ENCODE results near the gene SPTBN1. TPM values are rescaled to one million over a fixed set of nuclear protein-coding genes. Genes with fewer than 3 reads are reported as not detected.

SPTBN1 gene
- total RNA-seq, 1 experiment from 2014 or later, result 204 TPM

DNA sequence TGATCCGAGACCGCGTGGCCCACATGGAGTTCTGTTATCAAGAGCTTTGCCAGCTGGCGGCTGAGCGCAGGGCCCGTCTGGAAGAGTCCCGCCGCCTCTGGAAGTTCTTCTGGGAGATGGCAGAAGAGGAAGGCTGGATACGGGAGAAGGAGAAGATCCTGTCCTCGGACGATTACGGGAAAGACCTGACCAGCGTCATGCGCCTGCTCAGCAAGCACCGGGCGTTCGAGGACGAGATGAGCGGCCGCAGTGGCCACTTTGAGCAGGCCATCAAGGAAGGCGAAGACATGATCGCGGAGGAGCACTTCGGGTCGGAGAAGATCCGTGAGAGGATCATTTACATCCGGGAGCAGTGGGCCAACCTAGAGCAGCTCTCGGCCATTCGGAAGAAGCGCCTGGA lies 172.8 kb downstream of the SPTBN1 start (continued):
- TF ChIP-seq, protein P1, sequence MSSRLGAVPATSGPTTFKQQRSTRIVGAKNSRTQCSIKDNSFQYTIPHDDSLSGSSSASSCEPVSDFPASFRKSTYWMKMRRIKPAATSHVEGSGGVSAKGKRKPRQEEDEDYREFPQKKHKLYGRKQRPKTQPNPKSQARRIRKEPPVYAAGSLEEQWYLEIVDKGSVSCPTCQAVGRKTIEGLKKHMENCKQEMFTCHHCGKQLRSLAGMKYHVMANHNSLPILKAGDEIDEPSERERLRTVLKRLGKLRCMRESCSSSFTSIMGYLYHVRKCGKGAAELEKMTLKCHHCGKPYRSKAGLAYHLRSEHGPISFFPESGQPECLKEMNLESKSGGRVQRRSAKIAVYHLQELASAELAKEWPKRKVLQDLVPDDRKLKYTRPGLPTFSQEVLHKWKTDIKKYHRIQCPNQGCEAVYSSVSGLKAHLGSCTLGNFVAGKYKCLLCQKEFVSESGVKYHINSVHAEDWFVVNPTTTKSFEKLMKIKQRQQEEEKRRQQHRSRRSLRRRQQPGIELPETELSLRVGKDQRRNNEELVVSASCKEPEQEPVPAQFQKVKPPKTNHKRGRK (CRISPR knock-in tag; IDR thresholded peaks at IDR 0.05; ENCODE audit: borderline replicate concordance), result no peak
- no peak for TF ChIP-seq NR2C2 (CRISPR knock-in tag; IDR thresholded peaks at IDR 0.05)

DNA sequence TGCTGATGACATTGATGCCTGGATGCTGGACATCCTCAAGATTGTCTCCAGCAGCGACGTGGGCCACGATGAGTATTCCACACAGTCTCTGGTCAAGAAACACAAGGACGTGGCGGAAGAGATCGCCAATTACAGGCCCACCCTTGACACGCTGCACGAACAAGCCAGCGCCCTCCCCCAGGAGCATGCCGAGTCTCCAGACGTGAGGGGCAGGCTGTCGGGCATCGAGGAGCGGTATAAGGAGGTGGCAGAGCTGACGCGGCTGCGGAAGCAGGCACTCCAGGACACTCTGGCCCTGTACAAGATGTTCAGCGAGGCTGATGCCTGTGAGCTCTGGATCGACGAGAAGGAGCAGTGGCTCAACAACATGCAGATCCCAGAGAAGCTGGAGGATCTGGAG lies 173.3 kb downstream of the SPTBN1 start:
- Mint-ChIP-seq H3K36me3 (peaks cover 87% of the 10 kb centered on the region), H3K27ac (no peak overlapping the region), H3K9me3 (no peaks in the 10 kb centered on the region), H3K4me1 (peaks cover 5% of the 10 kb centered on the region), H3K4me3 (no peak overlapping the region), H3K27me3 (ENCODE audit: low read depth) (no peaks in the 10 kb centered on the region)
- no peak for DNase-seq (ENCODE audit: low spot score)
- no peak for ATAC-seq
- CTCF ChIA-PET, result interaction anchor here (1.7 kb wide), 1 partner anchor 36 kb away, joined by 4 read pairs; no protein-coding TSS in a partner anchor
- POLR2A ChIA-PET, result no interaction called here
- TF ChIP-seq, protein P2, sequence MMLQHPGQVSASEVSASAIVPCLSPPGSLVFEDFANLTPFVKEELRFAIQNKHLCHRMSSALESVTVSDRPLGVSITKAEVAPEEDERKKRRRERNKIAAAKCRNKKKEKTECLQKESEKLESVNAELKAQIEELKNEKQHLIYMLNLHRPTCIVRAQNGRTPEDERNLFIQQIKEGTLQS (CRISPR knock-in tag; conservative IDR thresholded peaks at IDR 0.05), result no peak
- TF ChIP-seq, protein P3, sequence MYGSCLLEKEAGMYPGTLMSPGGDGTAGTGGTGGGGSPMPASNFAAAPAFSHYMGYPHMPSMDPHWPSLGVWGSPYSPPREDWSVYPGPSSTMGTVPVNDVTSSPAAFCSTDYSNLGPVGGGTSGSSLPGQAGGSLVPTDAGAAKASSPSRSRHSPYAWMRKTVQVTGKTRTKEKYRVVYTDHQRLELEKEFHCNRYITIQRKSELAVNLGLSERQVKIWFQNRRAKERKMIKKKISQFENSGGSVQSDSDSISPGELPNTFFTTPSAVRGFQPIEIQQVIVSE (CRISPR knock-in tag; IDR thresholded peaks at IDR 0.05; ENCODE audit: borderline replicate concordance), result no peak
- TF ChIP-seq, protein P4, sequence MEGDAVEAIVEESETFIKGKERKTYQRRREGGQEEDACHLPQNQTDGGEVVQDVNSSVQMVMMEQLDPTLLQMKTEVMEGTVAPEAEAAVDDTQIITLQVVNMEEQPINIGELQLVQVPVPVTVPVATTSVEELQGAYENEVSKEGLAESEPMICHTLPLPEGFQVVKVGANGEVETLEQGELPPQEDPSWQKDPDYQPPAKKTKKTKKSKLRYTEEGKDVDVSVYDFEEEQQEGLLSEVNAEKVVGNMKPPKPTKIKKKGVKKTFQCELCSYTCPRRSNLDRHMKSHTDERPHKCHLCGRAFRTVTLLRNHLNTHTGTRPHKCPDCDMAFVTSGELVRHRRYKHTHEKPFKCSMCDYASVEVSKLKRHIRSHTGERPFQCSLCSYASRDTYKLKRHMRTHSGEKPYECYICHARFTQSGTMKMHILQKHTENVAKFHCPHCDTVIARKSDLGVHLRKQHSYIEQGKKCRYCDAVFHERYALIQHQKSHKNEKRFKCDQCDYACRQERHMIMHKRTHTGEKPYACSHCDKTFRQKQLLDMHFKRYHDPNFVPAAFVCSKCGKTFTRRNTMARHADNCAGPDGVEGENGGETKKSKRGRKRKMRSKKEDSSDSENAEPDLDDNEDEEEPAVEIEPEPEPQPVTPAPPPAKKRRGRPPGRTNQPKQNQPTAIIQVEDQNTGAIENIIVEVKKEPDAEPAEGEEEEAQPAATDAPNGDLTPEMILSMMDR (IDR thresholded peaks at IDR 0.05), result no peak
- TF ChIP-seq ESRRA (CRISPR knock-in tag; IDR thresholded peaks at IDR 0.05; ENCODE audit: borderline replicate concordance) (no peak), MYBL2 (CRISPR knock-in tag; IDR thresholded peaks at IDR 0.05) (no peak), ZNF232 (CRISPR knock-in tag; IDR thresholded peaks at IDR 0.05) (no peak), ZNF423 (CRISPR knock-in tag; IDR thresholded peaks at IDR 0.05) (no peak), CREM (CRISPR knock-in tag; IDR thresholded peaks at IDR 0.05) (no peak)
- TF ChIP-seq, protein P5, sequence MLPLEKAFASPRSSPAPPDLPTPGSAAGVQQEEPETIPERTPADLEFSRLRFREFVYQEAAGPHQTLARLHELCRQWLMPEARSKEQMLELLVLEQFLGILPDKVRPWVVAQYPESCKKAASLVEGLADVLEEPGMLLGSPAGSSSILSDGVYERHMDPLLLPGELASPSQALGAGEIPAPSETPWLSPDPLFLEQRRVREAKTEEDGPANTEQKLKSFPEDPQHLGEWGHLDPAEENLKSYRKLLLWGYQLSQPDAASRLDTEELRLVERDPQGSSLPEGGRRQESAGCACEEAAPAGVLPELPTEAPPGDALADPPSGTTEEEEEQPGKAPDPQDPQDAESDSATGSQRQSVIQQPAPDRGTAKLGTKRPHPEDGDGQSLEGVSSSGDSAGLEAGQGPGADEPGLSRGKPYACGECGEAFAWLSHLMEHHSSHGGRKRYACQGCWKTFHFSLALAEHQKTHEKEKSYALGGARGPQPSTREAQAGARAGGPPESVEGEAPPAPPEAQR (CRISPR knock-in tag; IDR thresholded peaks at IDR 0.05), result no peak
- TF ChIP-seq, protein P6, sequence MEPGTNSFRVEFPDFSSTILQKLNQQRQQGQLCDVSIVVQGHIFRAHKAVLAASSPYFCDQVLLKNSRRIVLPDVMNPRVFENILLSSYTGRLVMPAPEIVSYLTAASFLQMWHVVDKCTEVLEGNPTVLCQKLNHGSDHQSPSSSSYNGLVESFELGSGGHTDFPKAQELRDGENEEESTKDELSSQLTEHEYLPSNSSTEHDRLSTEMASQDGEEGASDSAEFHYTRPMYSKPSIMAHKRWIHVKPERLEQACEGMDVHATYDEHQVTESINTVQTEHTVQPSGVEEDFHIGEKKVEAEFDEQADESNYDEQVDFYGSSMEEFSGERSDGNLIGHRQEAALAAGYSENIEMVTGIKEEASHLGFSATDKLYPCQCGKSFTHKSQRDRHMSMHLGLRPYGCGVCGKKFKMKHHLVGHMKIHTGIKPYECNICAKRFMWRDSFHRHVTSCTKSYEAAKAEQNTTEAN (CRISPR knock-in tag; IDR thresholded peaks at IDR 0.05), result no peak
- TF ChIP-seq, protein P7, sequence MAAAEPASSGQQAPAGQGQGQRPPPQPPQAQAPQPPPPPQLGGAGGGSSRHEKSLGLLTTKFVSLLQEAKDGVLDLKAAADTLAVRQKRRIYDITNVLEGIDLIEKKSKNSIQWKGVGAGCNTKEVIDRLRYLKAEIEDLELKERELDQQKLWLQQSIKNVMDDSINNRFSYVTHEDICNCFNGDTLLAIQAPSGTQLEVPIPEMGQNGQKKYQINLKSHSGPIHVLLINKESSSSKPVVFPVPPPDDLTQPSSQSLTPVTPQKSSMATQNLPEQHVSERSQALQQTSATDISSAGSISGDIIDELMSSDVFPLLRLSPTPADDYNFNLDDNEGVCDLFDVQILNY (CRISPR knock-in tag; IDR thresholded peaks at IDR 0.05), result no peak
- TF ChIP-seq, protein P1 (CRISPR knock-in tag; IDR thresholded peaks at IDR 0.05; ENCODE audit: borderline replicate concordance), result no peak
- TF ChIP-seq, protein P8, sequence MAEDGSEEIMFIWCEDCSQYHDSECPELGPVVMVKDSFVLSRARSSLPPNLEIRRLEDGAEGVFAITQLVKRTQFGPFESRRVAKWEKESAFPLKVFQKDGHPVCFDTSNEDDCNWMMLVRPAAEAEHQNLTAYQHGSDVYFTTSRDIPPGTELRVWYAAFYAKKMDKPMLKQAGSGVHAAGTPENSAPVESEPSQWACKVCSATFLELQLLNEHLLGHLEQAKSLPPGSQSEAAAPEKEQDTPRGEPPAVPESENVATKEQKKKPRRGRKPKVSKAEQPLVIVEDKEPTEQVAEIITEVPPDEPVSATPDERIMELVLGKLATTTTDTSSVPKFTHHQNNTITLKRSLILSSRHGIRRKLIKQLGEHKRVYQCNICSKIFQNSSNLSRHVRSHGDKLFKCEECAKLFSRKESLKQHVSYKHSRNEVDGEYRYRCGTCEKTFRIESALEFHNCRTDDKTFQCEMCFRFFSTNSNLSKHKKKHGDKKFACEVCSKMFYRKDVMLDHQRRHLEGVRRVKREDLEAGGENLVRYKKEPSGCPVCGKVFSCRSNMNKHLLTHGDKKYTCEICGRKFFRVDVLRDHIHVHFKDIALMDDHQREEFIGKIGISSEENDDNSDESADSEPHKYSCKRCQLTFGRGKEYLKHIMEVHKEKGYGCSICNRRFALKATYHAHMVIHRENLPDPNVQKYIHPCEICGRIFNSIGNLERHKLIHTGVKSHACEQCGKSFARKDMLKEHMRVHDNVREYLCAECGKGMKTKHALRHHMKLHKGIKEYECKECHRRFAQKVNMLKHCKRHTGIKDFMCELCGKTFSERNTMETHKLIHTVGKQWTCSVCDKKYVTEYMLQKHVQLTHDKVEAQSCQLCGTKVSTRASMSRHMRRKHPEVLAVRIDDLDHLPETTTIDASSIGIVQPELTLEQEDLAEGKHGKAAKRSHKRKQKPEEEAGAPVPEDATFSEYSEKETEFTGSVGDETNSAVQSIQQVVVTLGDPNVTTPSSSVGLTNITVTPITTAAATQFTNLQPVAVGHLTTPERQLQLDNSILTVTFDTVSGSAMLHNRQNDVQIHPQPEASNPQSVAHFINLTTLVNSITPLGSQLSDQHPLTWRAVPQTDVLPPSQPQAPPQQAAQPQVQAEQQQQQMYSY (CRISPR knock-in tag; IDR thresholded peaks at IDR 0.05), result no peak

All from WTC11 (cell line).